Measurements from ENCODE around the gene LRG1.

The LRG1 gene

DNA sequence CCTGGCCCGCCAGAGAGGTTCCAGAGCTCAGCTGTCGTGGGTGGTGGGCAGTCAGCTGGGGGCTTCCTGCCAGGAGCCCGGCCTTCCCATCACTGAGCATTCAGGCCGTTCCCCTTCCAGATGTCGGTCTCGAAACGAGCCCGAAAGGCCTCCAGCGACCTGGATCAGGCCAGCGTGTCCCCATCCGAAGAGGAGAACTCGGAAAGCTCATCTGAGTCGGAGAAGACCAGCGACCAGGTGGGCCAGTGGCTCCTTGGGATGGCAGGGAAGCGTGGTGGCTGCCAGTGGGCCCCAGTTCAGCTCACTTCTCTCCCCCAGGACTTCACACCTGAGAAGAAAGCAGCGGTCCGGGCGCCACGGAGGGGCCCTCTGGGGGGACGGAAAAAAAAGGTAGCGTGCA is 48.4 kb downstream of the LRG1 start:
- no peak for TF ChIP-seq TAF1 (IDR thresholded peaks at IDR 0.05; ENCODE audit: borderline replicate concordance, insufficient read depth, low read length)
- TF ChIP-seq POLR2AphosphoS5 (IDR thresholded peaks at IDR 0.05; ENCODE audit: low read depth, low read length), result no peak
- TF ChIP-seq REST (IDR thresholded peaks at IDR 0.05; ENCODE audit: insufficient read depth in 1 of 2, low read depth in 2 of 2, low read length in 2 of 2), result no peak
- no peak for TF ChIP-seq SIN3A (IDR thresholded peaks at IDR 0.05; ENCODE audit: borderline replicate concordance, insufficient read depth, low read length)
- TF ChIP-seq FOXP2 (optimal IDR thresholded peaks at IDR 0.05; ENCODE audit: borderline replicate concordance, extremely low read depth, extremely low read length, insufficient read depth), result no peak

DNA sequence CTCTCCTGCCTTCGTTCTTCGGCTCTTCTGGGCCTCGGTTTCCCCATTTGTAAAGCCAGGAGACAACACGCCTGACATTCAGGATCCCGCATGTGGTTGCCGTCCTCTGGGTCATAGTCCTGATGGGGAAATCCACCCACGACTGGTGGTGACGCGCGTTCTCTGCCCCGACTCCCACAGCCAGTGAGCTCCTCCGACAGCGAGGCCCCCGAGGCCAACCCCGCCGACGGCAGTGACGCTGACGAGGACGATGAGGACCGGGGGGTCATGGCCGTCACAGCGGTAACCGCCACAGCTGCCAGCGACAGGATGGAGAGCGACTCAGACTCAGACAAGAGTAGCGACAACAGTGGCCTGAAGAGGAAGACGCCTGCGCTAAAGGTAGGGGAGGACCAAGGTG is 51.3 kb downstream of the LRG1 start:
- TF ChIP-seq REST (IDR thresholded peaks at IDR 0.05; ENCODE audit: insufficient read depth in 1 of 2, low read depth in 2 of 2, low read length in 2 of 2) (no peak), SIN3A (IDR thresholded peaks at IDR 0.05; ENCODE audit: borderline replicate concordance, insufficient read depth, low read length) (no peak), POLR2AphosphoS5 (IDR thresholded peaks at IDR 0.05; ENCODE audit: low read depth, low read length) (no peak), TAF1 (IDR thresholded peaks at IDR 0.05; ENCODE audit: borderline replicate concordance, insufficient read depth, low read length) (no peak), FOXP2 (optimal IDR thresholded peaks at IDR 0.05; ENCODE audit: borderline replicate concordance, extremely low read depth, extremely low read length, insufficient read depth) (no peak)

DNA sequence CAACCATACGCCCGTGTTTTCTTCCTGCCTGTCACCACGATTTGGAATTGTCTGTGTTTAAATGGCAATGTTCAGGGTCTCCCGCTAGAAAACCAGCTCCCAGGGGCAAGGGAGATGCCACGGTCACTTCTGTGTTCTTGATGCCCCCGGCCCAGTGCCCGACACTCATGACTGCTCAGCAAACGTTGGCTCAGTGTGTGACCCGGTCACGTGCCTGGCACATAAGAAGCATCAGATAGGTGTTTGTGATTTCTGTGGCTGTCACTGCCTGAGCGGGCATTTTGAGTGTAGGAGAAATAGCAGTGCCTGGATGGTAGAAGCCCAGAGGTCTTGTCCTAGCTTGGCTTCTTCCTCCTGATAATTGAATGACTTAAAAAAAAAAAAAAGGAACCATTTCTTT is 52.3 kb downstream of the LRG1 start:
- TF ChIP-seq TAF1 (IDR thresholded peaks at IDR 0.05; ENCODE audit: borderline replicate concordance, insufficient read depth, low read length) (no peak), FOXP2 (optimal IDR thresholded peaks at IDR 0.05; ENCODE audit: borderline replicate concordance, extremely low read depth, extremely low read length, insufficient read depth) (no peak), SIN3A (IDR thresholded peaks at IDR 0.05; ENCODE audit: borderline replicate concordance, insufficient read depth, low read length) (no peak), REST (IDR thresholded peaks at IDR 0.05; ENCODE audit: insufficient read depth in 1 of 2, low read depth in 2 of 2, low read length in 2 of 2) (no peak), POLR2AphosphoS5 (IDR thresholded peaks at IDR 0.05; ENCODE audit: low read depth, low read length) (no peak)

Data from PFSK-1 (cell line).